ENCODE results near the gene ZBTB9.

GRCh38 chr6:33412140-33413009, 42.0 kb upstream of the ZBTB9 start:
- TF ChIP-seq CTCF (conservative IDR thresholded peaks at IDR 0.05; ENCODE audit: low read length): no peak
- TF ChIP-seq EZH2phosphoT487 (IDR thresholded peaks at IDR 0.05; ENCODE audit: borderline replicate concordance): no peak
